HG03342 (cell line): ENCODE measurements around the gene UNC45A.
A peak's percentile ranks its signal among the peaks of the same experiment; 100 is the strongest.
"Not testable (repeated sequence)": the region's sequence is repeated elsewhere in the genome, so short reads cannot be mapped to it uniquely, and the experiment has no call there.

Source experiments
- ATAC-seq: cut with Tn5 transposase; IDR thresholded peaks from one replicate; pipeline ENCODE4 v1.9.1; 2021; ENCODE audit warnings: mild to moderate bottlenecking, moderate library complexity; ENCODE audit not compliant: unreplicated experiment

The UNC45A gene

DNA sequence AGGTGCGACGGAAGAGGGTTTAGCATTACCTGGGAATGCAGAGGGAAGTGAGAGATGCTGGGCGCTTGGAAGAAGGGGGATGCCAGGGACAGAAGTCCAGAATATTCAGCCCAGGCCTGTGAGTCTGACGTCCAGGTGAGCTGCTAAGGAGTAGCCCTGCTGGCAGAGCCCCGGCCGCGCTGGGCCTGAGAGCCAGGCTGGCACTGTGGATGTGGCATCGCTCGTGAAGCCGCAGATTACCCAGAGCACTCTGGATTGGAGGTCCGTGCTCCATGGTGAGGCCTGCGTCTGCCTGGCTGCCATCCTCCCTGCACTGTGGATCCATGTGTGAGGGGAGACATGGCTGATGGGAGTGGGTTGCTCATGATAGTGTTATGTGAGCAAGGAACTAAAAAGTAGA, 17.5 kb upstream of the UNC45A start:
- no peak for ATAC-seq

GRCh38 chr15:90918034-90918788, 16.9 kb upstream of the UNC45A start:
- no peak for ATAC-seq

- no peak for ATAC-seq
These were observed 16.2 kb upstream of the UNC45A start for GRCh38 chr15:90918835-90919234.

GRCh38 chr15:90921887-90922286, 13.2 kb upstream of the UNC45A start:
- no peak for ATAC-seq

DNA sequence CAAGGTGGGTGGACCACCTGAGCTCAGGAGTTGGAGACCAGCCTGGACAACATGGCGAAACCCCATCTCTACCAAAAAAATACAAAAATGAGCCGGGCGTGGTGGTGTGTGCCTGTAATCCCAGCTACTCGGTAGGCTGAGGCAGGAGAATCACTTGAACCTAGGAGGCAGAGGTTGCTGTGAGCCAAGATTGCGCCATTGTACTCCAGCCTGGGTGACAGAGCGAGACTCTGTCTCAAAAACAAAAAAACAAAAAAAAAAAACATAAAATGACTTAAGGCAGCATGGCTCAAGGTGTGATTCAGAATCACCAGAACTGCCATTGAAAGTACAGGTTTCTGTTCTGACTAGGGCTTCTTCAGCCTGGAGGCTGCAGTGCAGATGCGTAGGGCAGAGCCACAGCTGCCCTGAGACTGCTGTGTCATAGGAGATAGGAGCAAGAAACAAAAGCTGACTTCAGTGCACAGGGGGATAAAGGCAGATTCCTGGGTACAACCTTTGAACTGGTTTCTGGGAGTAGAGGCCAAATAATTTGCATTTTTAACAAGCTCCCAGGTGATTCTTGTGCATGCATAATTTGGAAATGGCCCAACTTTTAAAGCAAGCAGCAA, 12.3 kb upstream of the UNC45A start:
- peak; percentile 65 for ATAC-seq

DNA sequence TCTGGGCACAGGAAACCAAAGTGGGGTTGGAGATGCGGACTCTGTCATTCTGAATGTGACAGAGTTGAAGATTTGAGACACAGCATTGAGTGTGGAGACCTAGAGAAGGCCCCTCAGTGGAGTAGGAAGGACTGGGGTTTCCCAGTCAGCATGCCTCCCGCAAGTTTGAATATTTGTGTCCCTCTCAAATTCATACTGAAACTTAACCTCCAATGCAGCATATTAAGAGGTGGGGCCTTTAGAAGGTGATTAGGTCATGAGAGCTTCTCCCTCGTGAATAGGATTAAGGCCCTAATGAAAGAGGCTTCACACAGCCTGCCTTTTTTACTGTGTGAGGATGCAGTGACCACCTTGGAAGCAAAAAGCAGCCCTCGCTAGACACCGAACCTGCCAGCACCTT, 10.7 kb upstream of the UNC45A start:
- ATAC-seq: peak; percentile 82

GRCh38 chr15:90926766-90927165, 8.3 kb upstream of the UNC45A start:
- ATAC-seq: not testable (repeated sequence)

- not testable (repeated sequence) for ATAC-seq
These were observed 7.0 kb upstream of the UNC45A start for GRCh38 chr15:90928106-90928505.

GRCh38 chr15:90929246-90930019, 5.7 kb upstream of the UNC45A start:
- no peak for ATAC-seq

DNA sequence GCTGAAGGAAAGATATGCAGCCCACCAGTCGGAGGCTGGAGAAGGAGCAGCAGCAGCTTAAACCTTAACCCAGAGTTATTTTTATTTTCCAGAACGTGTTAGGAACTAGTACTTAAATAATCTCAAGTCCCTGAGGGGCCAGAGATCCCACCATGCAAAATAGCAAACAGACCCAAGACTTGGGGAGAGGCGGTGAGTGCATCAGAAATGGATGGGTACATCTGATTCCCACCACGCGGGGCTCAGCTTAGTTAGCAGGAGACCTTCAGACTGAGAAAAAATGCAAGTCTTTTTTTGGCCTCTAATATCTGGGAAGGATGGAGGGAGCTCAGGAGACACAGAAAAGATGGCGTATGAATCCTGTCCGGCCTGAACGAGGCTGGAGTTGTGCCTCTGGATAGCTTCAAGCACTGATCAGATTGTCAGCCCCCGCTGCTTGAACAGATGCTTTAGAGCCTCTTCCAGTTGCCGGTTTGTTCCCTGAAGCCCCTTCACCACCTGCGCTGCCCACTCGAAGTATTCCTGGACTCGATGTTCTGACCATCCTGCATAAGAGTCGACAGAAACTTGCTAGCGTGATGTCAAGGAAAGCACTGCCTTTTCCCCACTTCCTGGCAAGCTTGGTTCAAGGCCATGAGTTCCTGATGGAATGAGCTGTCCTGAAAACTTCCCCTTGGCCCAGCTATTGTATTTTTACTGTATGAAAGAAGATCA, 4.1 kb upstream of the UNC45A start:
- no peak for ATAC-seq

DNA sequence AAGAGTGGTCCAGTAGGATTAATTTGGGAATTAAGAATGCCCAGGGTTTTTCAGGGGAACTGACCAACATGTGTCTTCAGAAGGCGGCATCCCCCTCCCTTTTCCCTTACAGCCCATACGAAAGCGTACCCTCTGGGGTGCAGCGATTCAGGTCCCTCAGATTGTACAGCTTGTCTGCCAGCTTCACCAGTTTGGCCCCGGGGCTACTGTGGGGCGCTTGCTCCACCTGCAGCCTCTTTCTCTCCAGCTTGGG, 3.6 kb upstream of the UNC45A start:
- ATAC-seq: no peak

DNA sequence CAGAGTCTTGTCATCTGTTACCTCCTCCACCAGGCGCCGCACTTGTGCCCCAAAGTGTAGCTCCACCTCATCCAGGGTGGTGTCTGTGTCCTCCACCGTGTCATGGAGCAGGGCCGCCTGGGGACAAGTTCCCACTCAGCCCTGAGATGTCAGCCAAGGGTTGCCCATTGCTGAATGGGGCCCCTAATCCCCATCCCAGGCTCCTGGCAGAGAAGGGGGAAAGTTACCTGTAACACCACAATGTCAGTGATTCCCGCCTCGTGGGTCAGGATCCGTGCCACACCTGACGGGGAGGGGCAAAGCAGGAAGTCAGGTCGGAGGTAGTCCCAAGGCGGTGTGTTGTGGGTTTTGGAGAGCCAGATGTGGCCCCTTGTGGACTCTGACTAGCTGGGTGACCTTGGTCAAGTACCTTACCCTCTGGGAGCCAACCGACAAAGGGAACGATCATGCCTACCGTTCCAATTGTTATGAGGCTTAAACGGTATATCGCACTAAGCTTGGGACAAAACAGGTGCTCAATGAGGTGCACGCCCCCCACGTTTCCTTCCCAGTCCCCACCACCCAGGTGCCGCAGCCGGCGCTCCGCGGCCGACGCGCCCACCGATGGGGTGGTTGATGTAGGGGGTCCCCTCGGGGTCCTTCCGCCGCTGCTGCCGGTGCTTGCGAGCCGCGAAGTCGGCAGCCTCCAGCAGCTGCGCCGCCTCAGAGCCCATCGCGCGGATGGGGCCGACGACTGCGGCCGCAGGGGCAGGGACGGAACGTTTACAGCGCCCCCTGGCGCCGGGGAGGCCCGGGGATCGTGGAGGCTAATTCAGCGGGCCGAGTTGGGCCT, 3.0 kb upstream of the UNC45A start, which contains the start of gene HDDC3:
HDDC3 (minus strand) TSS at position 722 of the 832 bp plus-strand sequence; CDS start at position 713, 9 bp downstream.
- ATAC-seq: peak; percentile 46

DNA sequence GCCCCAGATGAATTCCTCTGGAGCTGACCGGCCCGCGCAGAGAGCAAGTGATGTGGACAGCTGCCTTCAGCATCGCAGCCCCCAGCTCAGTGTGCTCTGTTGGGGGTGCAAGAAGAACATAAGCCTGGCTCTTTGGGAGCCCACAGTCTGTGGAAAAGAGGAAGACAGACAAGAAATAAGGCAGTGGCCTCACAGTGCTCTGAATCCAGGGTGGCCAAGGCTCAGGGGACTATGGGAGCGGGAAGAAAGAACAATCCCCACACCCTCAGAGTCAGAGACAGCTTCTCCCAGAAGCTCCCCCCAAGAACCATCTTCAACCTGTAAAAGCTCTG, 2.5 kb upstream of the UNC45A start:
- ATAC-seq: no peak

DNA sequence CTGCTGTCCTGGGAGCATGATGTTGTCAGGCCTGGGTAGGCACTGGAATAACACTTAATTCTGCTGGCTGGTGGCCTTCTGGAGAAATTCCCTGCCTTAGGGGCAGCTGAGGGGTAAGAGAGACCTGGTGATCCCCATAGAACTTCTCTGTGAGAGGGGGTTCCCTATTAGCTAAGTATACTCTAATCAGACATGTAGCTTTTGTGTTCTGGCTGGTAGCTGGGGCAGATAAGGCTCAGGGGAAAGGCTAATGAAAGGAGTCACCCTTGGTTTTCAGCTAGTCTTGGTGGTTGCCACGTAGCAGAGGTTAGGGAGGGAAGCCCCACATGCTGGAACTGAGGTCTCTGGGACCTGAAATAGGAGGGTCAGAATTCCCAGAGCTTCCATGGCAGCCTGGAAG, 1.8 kb upstream of the UNC45A start:
- ATAC-seq: no peak

DNA sequence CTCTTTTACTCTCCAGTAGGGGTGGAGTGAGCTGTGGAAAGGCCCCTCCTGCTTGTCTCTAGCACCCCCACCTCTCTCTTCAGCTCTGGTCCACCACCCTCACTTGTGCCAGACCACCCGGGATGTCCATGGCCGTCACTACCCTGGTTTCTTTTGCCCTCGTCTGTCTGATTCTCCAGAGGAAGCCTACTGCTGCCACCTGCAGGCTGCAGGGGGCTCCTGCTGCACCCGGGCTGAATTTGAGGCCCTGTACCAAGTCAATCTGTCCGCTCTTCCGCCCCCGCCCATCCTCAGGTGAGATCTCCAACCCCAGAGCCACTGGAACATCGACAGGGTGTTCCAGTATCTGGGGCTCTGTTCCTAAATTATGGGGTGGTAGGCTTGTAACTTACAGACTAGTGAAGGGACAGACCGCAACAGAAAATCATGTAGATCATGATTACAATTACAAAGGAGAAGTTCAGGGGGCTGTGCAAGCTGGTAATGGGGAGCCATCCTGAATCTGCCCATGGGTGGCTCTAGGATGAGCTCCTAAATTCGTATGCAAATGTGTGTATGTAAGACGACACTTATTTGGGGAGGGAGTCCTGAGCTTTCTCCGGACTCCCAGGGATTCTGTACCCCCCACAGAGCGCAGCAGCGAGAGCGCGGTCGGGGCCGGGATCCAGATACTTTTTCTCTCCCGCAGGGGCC, 683 bp upstream of the UNC45A start:
- peak; percentile 31 for ATAC-seq

- no peak for ATAC-seq
These were observed 1.7 kb downstream of the UNC45A start for GRCh38 chr15:90936823-90937222.

DNA sequence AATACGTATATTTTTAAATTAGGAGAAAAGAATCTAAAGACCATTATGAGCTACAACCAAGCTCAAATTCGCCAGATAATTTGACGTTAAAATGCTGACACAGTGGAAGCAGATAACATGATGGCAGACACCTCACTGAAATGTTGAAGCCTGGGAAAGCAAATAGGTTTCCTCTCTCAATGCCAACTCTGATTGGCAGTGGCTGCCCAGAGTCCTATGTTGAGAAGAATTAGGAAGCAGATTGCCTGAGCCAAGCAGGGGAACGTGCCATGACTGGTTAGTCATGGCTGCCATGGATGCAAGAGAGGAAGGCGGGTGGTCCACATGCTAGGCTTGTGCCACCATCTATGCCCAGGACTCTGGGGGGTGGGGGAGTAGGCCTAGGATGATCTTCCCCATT, 3.2 kb downstream of the UNC45A start:
- no peak for ATAC-seq

- no peak for ATAC-seq
These were observed 4.7 kb downstream of the UNC45A start for GRCh38 chr15:90939756-90940155.

DNA sequence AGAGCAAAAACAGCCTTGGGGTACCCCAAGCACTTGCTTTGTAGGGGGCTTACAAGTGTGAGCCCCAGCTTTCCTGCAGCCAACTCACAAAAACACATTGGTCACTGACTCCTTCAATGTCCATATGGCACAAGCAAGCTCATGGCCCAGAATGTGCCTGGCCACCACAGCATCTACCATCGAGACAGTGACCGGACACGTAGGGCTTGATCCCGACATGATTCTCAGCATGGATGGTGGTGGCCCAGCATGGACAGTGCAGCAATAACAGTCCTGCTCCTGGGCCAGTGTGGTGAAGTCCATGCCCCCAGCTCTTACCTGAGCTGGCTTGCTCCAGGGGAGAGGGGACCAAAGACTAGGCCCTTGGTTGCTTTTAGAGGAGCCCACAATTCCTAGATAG, 6.0 kb downstream of the UNC45A start:
- ATAC-seq: no peak
